Upper lobe of left lung (tissue), 6 donors: ENCODE measurements around the gene MFSD2B. TPM values are rescaled to one million over a fixed set of nuclear protein-coding genes. Genes with fewer than 3 reads are reported as not detected.
A peak's percentile ranks its signal among the peaks of the same experiment; 100 is the strongest.

Source experiments
- ATAC-seq, 2 donors: fragments of 200-7000 bp; cut with Tn5 transposase; one replicate each; pipeline ENCODE4 v1.9.1; 2022; ENCODE audit warnings: mild to moderate bottlenecking in 2 of 2, moderate library complexity in 2 of 2; ENCODE audit not compliant: low FRiP score in 2 of 2
- DNase-seq, 2 donors: peaks; one replicate each; pipeline ENCODE4 v3.0.0-alpha.2; 2019 to 2020
- H3K27ac ChIP-seq, 4 donors: fragments of 200-600 bp; sonication (generic); one replicate each; pipeline ENCODE4 v1.5.1; 2016 to 2019
- H3K27me3 ChIP-seq, 4 donors: fragments of 200-600 bp; sonication (generic); one replicate each; pipeline ENCODE4 v1.5.1; 2017 to 2019
- H3K36me3 ChIP-seq, 4 donors: fragments of 200-600 bp; sonication (generic); one replicate each; pipeline ENCODE4 v1.5.1; 2016 to 2019
- H3K4me1 ChIP-seq, 4 donors: fragments of 200-600 bp; sonication (generic); one replicate each; pipeline ENCODE4 v1.5.1; 2018 to 2019
- H3K4me3 ChIP-seq, 4 donors: fragments of 200-600 bp; sonication (generic); one replicate each; pipeline ENCODE4 v1.5.1; 2017 to 2019; ENCODE audit warnings: mild to moderate bottlenecking in 2 of 4, moderate library complexity in 1 of 4
- H3K9me3 ChIP-seq, 4 donors: fragments of 200-600 bp; sonication (generic); one replicate each; pipeline ENCODE4 v1.5.1; 2018 to 2019
- EP300 ChIP-seq, 4 donors: sonication (generic); formaldehyde crosslinking; IDR thresholded peaks; one replicate each; pipeline ENCODE4 v1.5.1; 2017; ENCODE audit warnings: antibody characterized with exemption in 4 of 4, control low read depth in 2 of 4
- POLR2A ChIP-seq, 4 donors: fragments of 450-650 bp; IDR thresholded peaks; one replicate each; pipeline ENCODE4 v1.5.1; 2016 to 2017; ENCODE audit warnings: antibody characterized with exemption in 4 of 4, mild to moderate bottlenecking in 2 of 4
- POLR2AphosphoS5 ChIP-seq, 2 donors: sonication (generic); formaldehyde crosslinking; IDR thresholded peaks; one replicate each; pipeline ENCODE4 v1.5.1; 2017; ENCODE audit warnings: antibody characterized with exemption in 2 of 2
- WGBS, 2 donors: methylation state at CpG; one replicate each; pipeline ENCODE4 v1.1.5; 2017 to 2018; 5-methylcytosine and 5-hydroxymethylcytosine counted together
- total RNA-seq, 6 donors: library from RNA; depleted of rRNA in 4 of 6; stranded (reverse); fragments of >200 nt in 4 of 6; gene quantifications; one replicate each; pipeline versions ENCODE4 v1.1.0 to v1.2.1, GENCODE V29; 2016 to 2021
- TF ChIP-seq, protein P1 (sequence below), 6 experiments: fragments of 450-650 bp in 4 of 6; fragments of 200-600 bp in 2 of 6; sonication (generic) in 2 of 6; IDR thresholded peaks; one replicate each; pipeline ENCODE4 v1.5.1; 2016 to 2019; ENCODE audit warnings: antibody characterized with exemption in 6 of 6
- donor health status: DM: no; HTN: no; CAD: no; lungs with moderate emphysema.
- donor health status: DM: no; HTN: yes; CAD: no; lungs with severe emphysema.

MFSD2B gene
- total RNA-seq, 6 donors from 2014 or later: 0.40 to 1.8 (median 0.76) TPM; not detected in 1

DNA sequence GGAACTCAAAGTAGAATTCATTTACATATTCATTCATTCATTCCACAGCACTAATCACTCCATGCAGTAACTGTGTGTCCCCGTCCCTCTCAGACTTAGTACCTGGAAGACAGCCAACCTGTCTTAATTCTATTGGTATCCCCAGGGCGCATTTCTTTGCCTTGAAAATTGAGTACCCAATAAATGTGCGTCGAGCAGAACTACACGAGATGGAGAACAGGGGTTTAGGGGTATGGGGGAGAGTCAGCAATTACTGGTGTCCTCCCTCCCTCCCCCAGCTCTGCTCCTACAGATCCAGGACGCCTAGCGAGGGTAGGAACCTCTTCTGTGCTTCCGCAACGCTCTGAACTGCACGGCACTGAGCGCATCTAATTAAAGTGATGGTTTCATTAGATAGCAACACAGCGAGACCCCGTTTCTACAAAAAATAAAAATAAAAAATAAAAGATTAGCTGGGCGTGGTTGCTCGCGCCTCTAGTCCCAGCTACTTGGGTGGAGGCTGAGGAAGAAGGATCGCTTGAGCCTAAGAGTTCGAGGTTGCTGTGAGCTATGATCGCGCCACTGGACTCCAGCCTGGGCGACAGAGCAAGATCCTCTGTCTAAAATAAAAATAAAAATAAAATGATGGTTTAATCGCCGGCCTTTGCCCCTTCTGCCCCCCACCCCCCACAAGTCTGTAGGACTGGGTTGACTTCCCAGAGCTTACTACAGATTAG lies 39.0 kb downstream of the MFSD2B start:
- TF ChIP-seq POLR2A (IDR thresholded peaks at IDR 0.05) (no peak), POLR2AphosphoS5 (IDR thresholded peaks at IDR 0.05) (no peak), EP300 (IDR thresholded peaks at IDR 0.05) (no peak)
- TF ChIP-seq, protein P1, sequence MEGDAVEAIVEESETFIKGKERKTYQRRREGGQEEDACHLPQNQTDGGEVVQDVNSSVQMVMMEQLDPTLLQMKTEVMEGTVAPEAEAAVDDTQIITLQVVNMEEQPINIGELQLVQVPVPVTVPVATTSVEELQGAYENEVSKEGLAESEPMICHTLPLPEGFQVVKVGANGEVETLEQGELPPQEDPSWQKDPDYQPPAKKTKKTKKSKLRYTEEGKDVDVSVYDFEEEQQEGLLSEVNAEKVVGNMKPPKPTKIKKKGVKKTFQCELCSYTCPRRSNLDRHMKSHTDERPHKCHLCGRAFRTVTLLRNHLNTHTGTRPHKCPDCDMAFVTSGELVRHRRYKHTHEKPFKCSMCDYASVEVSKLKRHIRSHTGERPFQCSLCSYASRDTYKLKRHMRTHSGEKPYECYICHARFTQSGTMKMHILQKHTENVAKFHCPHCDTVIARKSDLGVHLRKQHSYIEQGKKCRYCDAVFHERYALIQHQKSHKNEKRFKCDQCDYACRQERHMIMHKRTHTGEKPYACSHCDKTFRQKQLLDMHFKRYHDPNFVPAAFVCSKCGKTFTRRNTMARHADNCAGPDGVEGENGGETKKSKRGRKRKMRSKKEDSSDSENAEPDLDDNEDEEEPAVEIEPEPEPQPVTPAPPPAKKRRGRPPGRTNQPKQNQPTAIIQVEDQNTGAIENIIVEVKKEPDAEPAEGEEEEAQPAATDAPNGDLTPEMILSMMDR (IDR thresholded peaks at IDR 0.05): no peak
- DNase-seq (no peak), ATAC-seq (no peak)
- no peaks in the 10 kb centered on the region for H3K36me3 ChIP-seq
- H3K27me3 ChIP-seq: no peaks in the 10 kb centered on the region
- H3K27ac ChIP-seq: peak overlapping the region in 1 of 4 donors; percentile 80
- H3K4me1 ChIP-seq: peaks cover 16 to 42% (median 22%) of the 10 kb centered on the region in 4 donors
- no peaks in the 10 kb centered on the region for H3K9me3 ChIP-seq
- peak overlapping the region; percentile 61 to 92 (median 71) for H3K4me3 ChIP-seq
- 32 to 35% methylated on average over 23 of the region's 23 CpGs for WGBS, 2 donors

DNA sequence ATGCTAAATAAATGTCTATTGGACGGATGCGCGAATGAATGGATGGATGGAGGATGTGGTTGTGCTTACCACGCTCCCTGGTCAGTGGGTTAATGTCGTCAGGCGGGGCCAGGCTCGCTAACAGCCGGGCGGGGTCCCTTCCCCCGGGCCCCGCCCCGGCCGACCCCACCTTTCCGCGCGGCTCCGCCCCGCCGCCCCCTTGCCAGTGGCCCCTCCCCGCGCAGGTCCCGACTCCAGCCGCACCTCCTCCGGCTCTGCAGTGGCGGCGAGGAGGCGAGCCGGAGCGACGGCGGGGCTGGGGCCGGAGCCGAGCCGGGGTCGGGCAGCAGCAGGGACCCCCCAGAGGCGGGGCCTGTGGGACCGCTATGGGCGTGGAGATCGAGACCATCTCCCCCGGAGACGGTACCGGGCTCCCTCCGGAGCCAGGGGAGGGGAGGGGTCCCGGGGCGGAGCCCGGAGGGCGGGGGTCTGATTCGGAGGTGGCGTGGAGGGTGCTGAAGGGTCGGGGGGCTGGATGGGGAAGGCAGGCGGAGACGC lies 39.7 kb downstream of the MFSD2B start, which contains the start of gene FKBP1B:
Gene FKBP1B, plus strand, starts transcription at position 257 of the 537 bp plus-strand sequence. Its CDS starts 109 bp downstream, at position 366.
- H3K36me3 ChIP-seq: no peaks in the 10 kb centered on the region
- H3K4me3 ChIP-seq: peak within 1 kb of the TSS; percentile 61 to 92 (median 71)
- no peaks in the 10 kb centered on the region for H3K27me3 ChIP-seq
- DNase-seq (peak; percentile 82 to 94), ATAC-seq (peak; percentile 44 to 75)
- H3K27ac ChIP-seq: peak within 1 kb of the TSS; percentile 33 to 80 (median 51)
- TF ChIP-seq EP300 (IDR thresholded peaks at IDR 0.05) (no peak), POLR2AphosphoS5 (IDR thresholded peaks at IDR 0.05) (peak in 1 of 2 donors; percentile 71), POLR2A (IDR thresholded peaks at IDR 0.05) (peak in 1 of 4 donors; percentile 67)
- TF ChIP-seq, protein P1 (IDR thresholded peaks at IDR 0.05): no peak
- WGBS, 2 donors: 2 to 4% methylated on average over 17 to 37 of the region's 52 CpGs
- H3K4me1 ChIP-seq: peaks cover 16 to 42% (median 22%) of the 10 kb centered on the region in 4 donors
- H3K9me3 ChIP-seq: no peaks in the 10 kb centered on the region

DNA sequence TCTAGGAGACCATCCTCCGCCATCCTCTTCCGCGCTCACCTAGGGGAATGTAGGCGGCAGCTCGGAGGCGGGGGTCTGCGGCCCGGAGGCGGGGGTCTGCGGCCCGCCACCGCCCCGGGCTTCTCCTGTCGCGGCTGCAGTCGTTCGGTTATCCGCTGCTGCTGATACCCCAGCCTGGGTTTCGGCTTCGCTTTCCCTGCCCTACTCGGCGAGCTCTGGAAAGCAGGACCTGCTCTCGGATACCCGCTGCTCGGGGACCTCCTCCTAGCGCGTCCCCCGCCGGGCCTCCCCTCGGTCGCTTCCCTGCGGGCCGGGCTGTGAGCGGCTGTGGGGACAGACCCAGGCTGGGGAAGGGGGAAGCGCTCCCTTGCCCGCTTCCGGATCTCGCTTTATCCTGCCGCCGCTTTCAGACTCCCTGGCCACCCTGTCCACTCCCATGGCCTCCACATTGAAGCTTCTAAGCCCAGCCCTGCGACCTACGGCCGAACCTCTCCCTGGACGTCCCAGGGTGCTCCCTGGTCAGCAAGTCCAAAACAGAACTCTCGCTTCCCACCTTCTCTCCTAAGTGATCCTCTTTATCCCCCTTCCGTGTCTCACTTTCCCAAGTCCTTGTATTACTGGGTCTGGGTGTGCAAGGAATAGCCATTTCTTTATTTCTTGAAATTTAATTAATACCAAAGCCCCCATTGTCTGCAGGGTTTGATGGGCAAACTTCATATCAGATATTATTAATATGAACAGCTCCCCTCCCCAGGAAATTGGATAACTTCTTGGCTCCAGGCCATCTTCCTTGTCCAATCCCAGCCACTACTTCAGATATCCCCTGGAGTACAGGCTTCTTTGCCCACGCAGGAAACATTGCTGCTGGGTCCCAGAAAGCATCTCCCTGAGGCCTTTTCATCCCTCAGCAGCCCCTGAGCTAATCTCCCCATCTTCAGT lies 40.4 kb downstream of the MFSD2B start:
- H3K4me1 ChIP-seq: peaks cover 16 to 42% (median 22%) of the 10 kb centered on the region in 4 donors
- no peaks in the 10 kb centered on the region for H3K27me3 ChIP-seq
- peak overlapping the region; percentile 33 to 80 (median 51) for H3K27ac ChIP-seq
- DNase-seq (peak; percentile 33 to 85), ATAC-seq (peak in 1 of 2 donors; percentile 42)
- TF ChIP-seq POLR2A (IDR thresholded peaks at IDR 0.05): no peak
- TF ChIP-seq, protein P1 (IDR thresholded peaks at IDR 0.05): no peak
- no peak for TF ChIP-seq EP300 (IDR thresholded peaks at IDR 0.05)
- no peak for TF ChIP-seq POLR2AphosphoS5 (IDR thresholded peaks at IDR 0.05)
- WGBS, 2 donors: 7 to 10% methylated on average over 25 to 46 of the region's 47 CpGs
- peak overlapping the region; percentile 61 to 92 (median 71) for H3K4me3 ChIP-seq
- H3K36me3 ChIP-seq: no peaks in the 10 kb centered on the region
- H3K9me3 ChIP-seq: no peaks in the 10 kb centered on the region

DNA sequence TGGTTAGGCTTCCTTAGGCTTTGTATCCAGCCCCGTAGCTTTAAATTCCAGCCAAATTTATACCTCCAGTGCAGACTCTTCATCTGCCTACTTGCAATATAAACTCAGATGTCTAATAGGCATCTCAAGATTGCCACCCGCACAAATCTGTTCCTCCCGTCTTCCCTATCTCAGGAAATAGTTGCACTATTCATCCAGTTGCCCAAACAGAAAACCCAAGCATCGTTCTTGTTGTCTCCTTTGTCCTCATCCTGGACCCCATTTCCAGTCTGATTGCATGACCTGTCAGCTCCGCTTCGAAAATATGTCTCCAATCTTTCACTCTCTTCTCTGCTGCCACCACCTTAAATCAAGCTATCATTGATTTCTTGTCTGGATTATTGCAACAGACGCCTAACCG lies 41.9 kb downstream of the MFSD2B start:
- DNase-seq (no peak), ATAC-seq (no peak)
- Histone ChIP-seq H3K4me3 (no peak overlapping the region), H3K36me3 (peaks cover 0 to 2% (median 0%) of the 10 kb centered on the region in 4 donors), H3K27ac (no peak overlapping the region), H3K9me3 (no peaks in the 10 kb centered on the region), H3K4me1 (peaks cover 8 to 29% (median 13%) of the 10 kb centered on the region in 4 donors), H3K27me3 (no peaks in the 10 kb centered on the region)
- TF ChIP-seq EP300 (IDR thresholded peaks at IDR 0.05) (no peak), POLR2AphosphoS5 (IDR thresholded peaks at IDR 0.05) (no peak), POLR2A (IDR thresholded peaks at IDR 0.05) (no peak)
- TF ChIP-seq, protein P1 (IDR thresholded peaks at IDR 0.05): no peak
- WGBS, 2 donors: 73 to 85% methylated on average over 8 of the region's 8 CpGs
